IPS DF 6.9 (cell line): Measurements from ENCODE around the gene SLC35A2.
A peak's percentile ranks its signal among the peaks of the same experiment; 100 is the strongest.

ENCODE experiments used
- DNase-seq: peaks from one replicate; pipeline ENCODE4 v3.0.0-alpha.2; 2013; ENCODE audit warnings: low read depth, low spot score
- H3K27ac ChIP-seq: one replicate; pipeline ENCODE4 v1.5.1; 2013; ENCODE audit warnings: low read length, control low read depth
- H3K27me3 ChIP-seq: 2 replicates; pipeline ENCODE4 v1.6.1; 2013; ENCODE audit warnings: mild to moderate bottlenecking, low read length; ENCODE audit not compliant: control insufficient read depth, insufficient read depth
- H3K36me3 ChIP-seq: 2 replicates; pipeline ENCODE4 v1.6.1; 2013; ENCODE audit warnings: low read length; ENCODE audit not compliant: control insufficient read depth, insufficient read depth
- H3K4me1 ChIP-seq: 2 replicates; pipeline ENCODE4 v1.6.1; 2013; ENCODE audit warnings: low read length; ENCODE audit not compliant: control insufficient read depth, insufficient read depth
- H3K4me3 ChIP-seq: 2 replicates; pipeline ENCODE4 v1.5.1; 2013; ENCODE audit warnings: mild to moderate bottlenecking, low read length
- H3K9me3 ChIP-seq: 2 replicates; pipeline ENCODE4 v1.6.1; 2013; ENCODE audit warnings: low read length, inconsistent platforms; ENCODE audit not compliant: control insufficient read depth, insufficient read depth
- WGBS: extraction: QIAGEN DNeasy Blood & Tissue Kit; methylation state at CpG from one replicate; pipeline ENCODE4 v1.1.7; 2013; ENCODE audit warnings: mixed read lengths, missing lambda C conversion rate; ENCODE audit not compliant: insufficient read length, insufficient coverage; 5-methylcytosine and 5-hydroxymethylcytosine counted together

Gene SLC35A2

GRCh38 chrX:48902776-48903175, 8.7 kb downstream of the SLC35A2 start:
- no peak for DNase-seq
- Histone ChIP-seq H3K4me3 (no peak overlapping the region), H3K4me1 (no peaks in the 10 kb centered on the region; the same call in 1 of the 2 replicates), H3K27me3 (no peaks in the 10 kb centered on the region), H3K9me3 (no peaks in the 10 kb centered on the region), H3K27ac (no peak overlapping the region), H3K36me3 (peaks cover 9% of the 10 kb centered on the region; the same call in 1 of the 2 replicates)
- no CpG with 5 or more reads among the region's 14 CpGs for WGBS

GRCh38 chrX:48902135-48902534, 9.3 kb downstream of the SLC35A2 start:
- no peak overlapping the region for H3K27ac ChIP-seq
- H3K4me3 ChIP-seq, result no peak overlapping the region
- no peaks in the 10 kb centered on the region; the same call in 1 of the 2 replicates for H3K4me1 ChIP-seq
- no peaks in the 10 kb centered on the region for H3K27me3 ChIP-seq
- WGBS, result no CpG with 5 or more reads among the region's 20 CpGs
- no peaks in the 10 kb centered on the region for H3K9me3 ChIP-seq
- peaks cover 9% of the 10 kb centered on the region; the same call in 1 of the 2 replicates for H3K36me3 ChIP-seq
- no peak for DNase-seq

DNA sequence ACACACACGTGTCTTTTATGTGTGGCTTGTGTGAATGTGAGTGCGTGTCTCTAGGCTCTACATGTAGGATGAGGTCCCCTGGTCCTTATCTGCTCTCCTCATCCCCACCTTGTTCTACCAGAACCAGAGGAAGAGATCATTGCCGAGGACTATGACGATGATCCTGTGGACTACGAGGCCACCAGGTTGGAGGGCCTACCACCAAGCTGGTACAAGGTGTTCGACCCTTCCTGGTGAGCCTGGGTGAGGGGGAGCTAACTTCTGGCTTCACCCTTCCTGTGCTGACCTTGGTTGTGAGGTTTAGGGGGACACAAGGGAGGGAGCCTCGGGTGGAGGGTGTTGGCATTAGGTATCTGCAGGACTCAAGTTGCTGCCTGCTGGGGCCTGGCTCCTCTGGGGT, 10.4 kb downstream of the SLC35A2 start:
- Histone ChIP-seq H3K27ac (no peak overlapping the region), H3K4me3 (no peak overlapping the region), H3K36me3 (peaks cover 9% of the 10 kb centered on the region; the same call in 1 of the 2 replicates), H3K27me3 (no peaks in the 10 kb centered on the region), H3K4me1 (no peaks in the 10 kb centered on the region; the same call in 1 of the 2 replicates), H3K9me3 (no peaks in the 10 kb centered on the region)
- WGBS, result no CpG with 5 or more reads among the region's 7 CpGs
- no peak for DNase-seq

GRCh38 chrX:48899078-48899410, 12.4 kb downstream of the SLC35A2 start:
- Histone ChIP-seq H3K27me3 (no peaks in the 10 kb centered on the region), H3K4me1 (no peaks in the 10 kb centered on the region; the same call in 1 of the 2 replicates), H3K4me3 (no peak overlapping the region), H3K27ac (no peak overlapping the region), H3K36me3 (peaks cover 9% of the 10 kb centered on the region; the same call in 1 of the 2 replicates), H3K9me3 (no peaks in the 10 kb centered on the region)
- no peak for DNase-seq
- WGBS, result no CpG with 5 or more reads among the region's 8 CpGs

DNA sequence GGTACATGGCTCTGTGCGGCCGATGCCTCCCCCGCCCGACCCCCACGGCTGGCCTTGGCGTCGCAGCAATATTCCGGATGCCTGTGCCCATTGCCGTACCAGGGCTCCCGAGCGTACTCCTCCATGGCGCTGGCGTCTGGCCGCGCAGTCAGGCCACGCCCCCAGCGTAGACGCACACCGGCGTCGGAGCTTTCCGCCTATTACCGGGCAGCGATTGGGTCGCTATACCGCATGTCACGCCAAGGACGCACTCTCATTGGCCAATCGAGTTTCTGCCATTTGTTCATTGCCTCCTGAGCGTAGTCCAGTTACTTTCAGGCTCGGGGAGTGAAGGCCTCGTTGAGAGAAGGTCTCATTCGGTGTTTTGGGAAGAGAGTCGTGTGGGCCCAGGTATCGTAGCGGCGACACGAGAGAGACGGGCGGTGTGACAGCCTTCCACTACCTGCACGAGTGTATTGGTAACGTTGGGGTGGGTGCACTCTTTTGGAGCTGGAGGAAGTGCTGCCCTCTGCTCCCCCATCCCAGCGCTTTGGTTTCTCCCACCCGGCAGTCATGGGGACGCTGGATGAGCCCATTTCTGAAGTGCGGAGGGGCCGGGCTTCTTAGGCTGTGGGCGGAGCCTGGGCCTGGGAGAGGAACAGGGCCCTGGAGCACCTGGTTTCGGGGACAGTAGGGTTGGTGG, 13.7 kb downstream of the SLC35A2 start, which contains the start of the genes PQBP1 and TIMM17B:
PQBP1 (plus strand) TSS at position 306 of the 682 bp plus-strand sequence. CDS start 580 bp downstream, outside the sequence.
TIMM17B (minus strand) TSS at position 144 of the 682 bp plus-strand sequence; CDS start at position 125, 19 bp downstream.
- WGBS, result no CpG with 5 or more reads among the region's 49 CpGs
- H3K27me3 ChIP-seq, result no peaks in the 10 kb centered on the region
- H3K9me3 ChIP-seq, result no peaks in the 10 kb centered on the region
- peaks cover 7% of the 10 kb centered on the region; the same call in 1 of the 2 replicates for H3K36me3 ChIP-seq
- DNase-seq, result peak; percentile 71
- H3K27ac ChIP-seq, result no peak within 1 kb of the TSS
- peak within 1 kb of the TSS; percentile 95; the same call in 1 of the 2 replicates for H3K4me3 ChIP-seq
- no peaks in the 10 kb centered on the region; the same call in 1 of the 2 replicates for H3K4me1 ChIP-seq

DNA sequence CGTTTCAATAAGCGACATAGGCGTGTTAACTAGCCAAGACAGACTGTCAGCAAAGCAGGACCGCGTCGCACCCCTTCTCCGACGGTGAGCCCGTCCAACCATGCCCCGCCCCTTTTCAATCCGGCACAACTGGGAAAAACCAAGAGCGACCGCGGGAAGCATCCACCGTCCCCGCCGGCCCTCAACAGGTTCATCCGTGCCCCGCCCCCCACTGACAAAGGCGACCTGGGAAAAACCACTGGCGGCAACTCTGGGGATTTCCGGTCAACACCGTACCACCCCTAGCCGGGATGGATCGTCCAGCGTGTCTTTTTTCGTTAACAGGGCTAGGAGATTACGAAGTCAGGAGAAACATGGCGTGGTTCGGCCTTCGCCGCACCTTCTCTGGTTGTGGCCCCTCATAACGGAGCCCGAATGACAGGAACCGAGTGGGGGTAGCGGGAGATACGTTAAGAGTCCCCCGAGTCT, 14.3 kb downstream of the SLC35A2 start:
- no peak for DNase-seq
- no CpG with 5 or more reads among the region's 38 CpGs for WGBS
- Histone ChIP-seq H3K4me1 (no peaks in the 10 kb centered on the region; the same call in 1 of the 2 replicates), H3K9me3 (no peaks in the 10 kb centered on the region), H3K27ac (no peak overlapping the region), H3K4me3 (peak overlapping the region; percentile 95; the same call in 1 of the 2 replicates), H3K27me3 (no peaks in the 10 kb centered on the region), H3K36me3 (peaks cover 3% of the 10 kb centered on the region; the same call in 1 of the 2 replicates)

DNA sequence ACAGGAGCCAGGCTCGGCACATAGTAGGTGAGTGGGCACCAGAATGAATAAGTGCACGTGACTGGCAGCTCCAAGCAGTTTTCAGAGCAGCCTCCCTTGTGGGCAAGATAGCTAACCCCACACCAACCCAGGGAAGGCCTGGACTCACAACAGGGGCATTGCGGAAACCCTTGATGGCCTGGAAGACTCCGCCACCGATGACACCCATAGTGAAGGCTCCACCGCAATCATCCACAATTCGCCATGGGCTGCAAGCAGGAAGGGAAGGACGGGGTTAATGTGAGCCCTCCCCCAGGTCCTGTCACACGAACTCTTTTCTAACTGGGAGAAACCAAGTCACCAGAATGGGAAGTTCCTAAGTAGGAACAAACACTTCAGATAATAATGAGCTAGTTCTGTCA, 14.8 kb downstream of the SLC35A2 start:
- Histone ChIP-seq H3K36me3 (peaks cover 2% of the 10 kb centered on the region; the same call in 1 of the 2 replicates), H3K4me1 (no peaks in the 10 kb centered on the region; the same call in 1 of the 2 replicates), H3K27me3 (no peaks in the 10 kb centered on the region), H3K9me3 (no peaks in the 10 kb centered on the region), H3K4me3 (peak overlapping the region; percentile 95; the same call in 1 of the 2 replicates), H3K27ac (no peak overlapping the region)
- DNase-seq, result no peak
- WGBS, result no CpG with 5 or more reads among the region's 9 CpGs

DNA sequence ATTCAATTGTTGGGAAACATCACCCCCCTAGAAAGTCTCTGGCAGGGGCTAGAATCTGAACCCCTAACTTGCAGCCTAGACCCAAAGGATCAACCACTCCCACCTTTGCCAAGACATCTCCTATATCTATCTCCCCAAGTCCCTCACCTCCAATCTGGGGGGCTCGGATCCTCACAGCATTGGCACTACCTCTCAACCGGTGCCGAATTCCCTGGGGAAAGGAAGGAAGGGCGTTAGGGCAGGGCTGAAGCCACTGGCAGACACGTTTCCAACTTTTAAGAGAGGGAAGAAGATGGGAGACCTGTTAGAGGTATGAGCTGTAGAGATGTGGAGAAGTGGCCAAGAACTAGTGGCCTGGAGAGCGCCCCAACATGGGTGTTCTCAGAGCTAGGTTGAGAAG, 16.6 kb downstream of the SLC35A2 start:
- no peaks in the 10 kb centered on the region; the same call in none of the 2 replicates for H3K4me1 ChIP-seq
- no peaks in the 10 kb centered on the region for H3K36me3 ChIP-seq
- no CpG with 5 or more reads among the region's 6 CpGs for WGBS
- H3K27ac ChIP-seq, result no peak overlapping the region
- H3K9me3 ChIP-seq, result no peaks in the 10 kb centered on the region
- no peak for DNase-seq
- H3K27me3 ChIP-seq, result no peaks in the 10 kb centered on the region
- H3K4me3 ChIP-seq, result no peak overlapping the region

GRCh38 chrX:48893556-48894348, 17.7 kb downstream of the SLC35A2 start:
- Histone ChIP-seq H3K27me3 (no peaks in the 10 kb centered on the region), H3K27ac (no peak overlapping the region), H3K36me3 (no peaks in the 10 kb centered on the region), H3K9me3 (no peaks in the 10 kb centered on the region), H3K4me1 (no peaks in the 10 kb centered on the region; the same call in none of the 2 replicates), H3K4me3 (no peak overlapping the region)
- WGBS, result no CpG with 5 or more reads among the region's 16 CpGs
- no peak for DNase-seq

- Histone ChIP-seq H3K27me3 (no peaks in the 10 kb centered on the region), H3K4me3 (no peak overlapping the region), H3K27ac (no peak overlapping the region), H3K4me1 (no peaks in the 10 kb centered on the region; the same call in 1 of the 2 replicates), H3K9me3 (no peaks in the 10 kb centered on the region), H3K36me3 (no peaks in the 10 kb centered on the region)
- no CpG with 5 or more reads among the region's 4 CpGs for WGBS
- no peak for DNase-seq
These were observed 18.6 kb downstream of the SLC35A2 start for GRCh38 chrX:48892896-48893295.
